HPDE6-E6E7 (cell line): ENCODE data around the gene ASGR1.
"Not testable (repeated sequence)": the region's sequence is repeated elsewhere in the genome, so short reads cannot be mapped to it uniquely, and the experiment has no call there.

Experiments
- DNase-seq: peaks from one replicate; pipeline ENCODE4 v3.0.0; 2011; ENCODE audit warnings: missing footprints; ENCODE audit errors: extremely low spot score

Gene ASGR1

GRCh38 chr17:7191069-7191468, 11.9 kb upstream of the ASGR1 start:
- no peak for DNase-seq

- DNase-seq, result no peak
Measured at GRCh38 chr17:7190276-7190917, 11.2 kb upstream of the ASGR1 start.

- no peak for DNase-seq
Measured at GRCh38 chr17:7186241-7186640, 7.1 kb upstream of the ASGR1 start.

GRCh38 chr17:7184647-7185046, 5.5 kb upstream of the ASGR1 start:
- no peak for DNase-seq

GRCh38 chr17:7184091-7184488, 4.9 kb upstream of the ASGR1 start:
- no peak for DNase-seq

GRCh38 chr17:7183433-7184090, 4.4 kb upstream of the ASGR1 start:
- no peak for DNase-seq

- DNase-seq, result not testable (repeated sequence)
Measured at GRCh38 chr17:7182101-7182500, 2.9 kb upstream of the ASGR1 start.

GRCh38 chr17:7178973-7179316, 225 bp downstream of the ASGR1 start:
- no peak for DNase-seq

GRCh38 chr17:7177954-7178477, 1.2 kb downstream of the ASGR1 start:
- DNase-seq, result no peak

- peak; percentile 71 for DNase-seq
Measured at GRCh38 chr17:7177191-7177953, 1.8 kb downstream of the ASGR1 start.

- no peak for DNase-seq
Measured at GRCh38 chr17:7176841-7177190, 2.4 kb downstream of the ASGR1 start.

GRCh38 chr17:7176107-7176840, 2.9 kb downstream of the ASGR1 start:
- DNase-seq, result no peak

- DNase-seq, result no peak
Measured at GRCh38 chr17:7175330-7175733, 3.8 kb downstream of the ASGR1 start.

- DNase-seq, result no peak
Measured at GRCh38 chr17:7174603-7175326, 4.4 kb downstream of the ASGR1 start.

- DNase-seq, result no peak
Measured at GRCh38 chr17:7173687-7174602, 5.2 kb downstream of the ASGR1 start.

GRCh38 chr17:7172522-7173191, 6.5 kb downstream of the ASGR1 start:
- not testable (repeated sequence) for DNase-seq

GRCh38 chr17:7169565-7169908, 9.6 kb downstream of the ASGR1 start:
- not testable (repeated sequence) for DNase-seq

- DNase-seq, result not testable (repeated sequence)
Measured at GRCh38 chr17:7168841-7169564, 10.2 kb downstream of the ASGR1 start.

- DNase-seq, result no peak
Measured at GRCh38 chr17:7167832-7168231, 11.3 kb downstream of the ASGR1 start.
